GM19035 (cell line): ENCODE results near the gene FER.
A peak's percentile ranks its signal among the peaks of the same experiment; 100 is the strongest.
"Not testable (repeated sequence)": the region's sequence is repeated elsewhere in the genome, so short reads cannot be mapped to it uniquely, and the experiment has no call there.

Source experiments
- ATAC-seq: cut with Tn5 transposase; IDR thresholded peaks from one replicate; pipeline ENCODE4 v1.9.1; 2021; ENCODE audit not compliant: unreplicated experiment

The FER gene

GRCh38 chr5:108747774-108748400, at the start of gene FER:
Gene FER (plus strand): TSS chr5:108747897. CDS start chr5:108798183, 50,286 bp downstream.
- ATAC-seq, result peak; percentile 26

- not testable (repeated sequence) for ATAC-seq
Observed at GRCh38 chr5:108700388-108700787, 47.3 kb upstream of the FER start.

GRCh38 chr5:108700930-108701329, 46.8 kb upstream of the FER start:
- ATAC-seq, result no peak

GRCh38 chr5:108702546-108702945, 45.2 kb upstream of the FER start:
- no peak for ATAC-seq

GRCh38 chr5:108703313-108703712, 44.4 kb upstream of the FER start:
- ATAC-seq, result no peak

- ATAC-seq, result no peak
Observed at GRCh38 chr5:108707141-108707540, 40.6 kb upstream of the FER start.

- no peak for ATAC-seq
Observed at GRCh38 chr5:108711898-108712297, 35.8 kb upstream of the FER start.

- ATAC-seq, result no peak
Observed at GRCh38 chr5:108715408-108715807, 32.3 kb upstream of the FER start.

GRCh38 chr5:108720391-108720790, 27.3 kb upstream of the FER start:
- ATAC-seq, result peak; percentile 71

- no peak for ATAC-seq
Observed at GRCh38 chr5:108726446-108727235, 21.1 kb upstream of the FER start.

GRCh38 chr5:108727236-108727650, 20.5 kb upstream of the FER start:
- ATAC-seq, result no peak

GRCh38 chr5:108727651-108728565, 19.8 kb upstream of the FER start:
- ATAC-seq, result peak; percentile 89

- ATAC-seq, result peak; percentile 36
Observed at GRCh38 chr5:108728566-108729241, 19.0 kb upstream of the FER start.

- ATAC-seq, result no peak
Observed at GRCh38 chr5:108729242-108729615, 18.5 kb upstream of the FER start.

- no peak for ATAC-seq
Observed at GRCh38 chr5:108730617-108731340, 16.9 kb upstream of the FER start.

GRCh38 chr5:108735790-108736189, 11.9 kb upstream of the FER start:
- no peak for ATAC-seq

- ATAC-seq, result no peak
Observed at GRCh38 chr5:108736855-108737254, 10.8 kb upstream of the FER start.

GRCh38 chr5:108739376-108739775, 8.3 kb upstream of the FER start:
- no peak for ATAC-seq

GRCh38 chr5:108739906-108740305, 7.8 kb upstream of the FER start:
- ATAC-seq, result no peak

- ATAC-seq, result no peak
Observed at GRCh38 chr5:108743319-108743718, 4.4 kb upstream of the FER start.
